ENCODE measurements around the gene PRKG1.

Gene PRKG1

GRCh38 chr10:51617576-51618235 lies 543.4 kb downstream of the PRKG1 start:
- no peak for DNase-seq
- H3K4me3 ChIP-seq (ENCODE audit: low read depth, low read length): no peak overlapping the region
- TF ChIP-seq, protein P1, sequence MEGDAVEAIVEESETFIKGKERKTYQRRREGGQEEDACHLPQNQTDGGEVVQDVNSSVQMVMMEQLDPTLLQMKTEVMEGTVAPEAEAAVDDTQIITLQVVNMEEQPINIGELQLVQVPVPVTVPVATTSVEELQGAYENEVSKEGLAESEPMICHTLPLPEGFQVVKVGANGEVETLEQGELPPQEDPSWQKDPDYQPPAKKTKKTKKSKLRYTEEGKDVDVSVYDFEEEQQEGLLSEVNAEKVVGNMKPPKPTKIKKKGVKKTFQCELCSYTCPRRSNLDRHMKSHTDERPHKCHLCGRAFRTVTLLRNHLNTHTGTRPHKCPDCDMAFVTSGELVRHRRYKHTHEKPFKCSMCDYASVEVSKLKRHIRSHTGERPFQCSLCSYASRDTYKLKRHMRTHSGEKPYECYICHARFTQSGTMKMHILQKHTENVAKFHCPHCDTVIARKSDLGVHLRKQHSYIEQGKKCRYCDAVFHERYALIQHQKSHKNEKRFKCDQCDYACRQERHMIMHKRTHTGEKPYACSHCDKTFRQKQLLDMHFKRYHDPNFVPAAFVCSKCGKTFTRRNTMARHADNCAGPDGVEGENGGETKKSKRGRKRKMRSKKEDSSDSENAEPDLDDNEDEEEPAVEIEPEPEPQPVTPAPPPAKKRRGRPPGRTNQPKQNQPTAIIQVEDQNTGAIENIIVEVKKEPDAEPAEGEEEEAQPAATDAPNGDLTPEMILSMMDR (IDR thresholded peaks at IDR 0.05; ENCODE audit: low read depth, low read length): no peak
- H3K36me3 ChIP-seq: no peaks in the 10 kb centered on the region
- H3K27me3 ChIP-seq (ENCODE audit: insufficient read depth, low read depth, severe bottlenecking): no peaks in the 10 kb centered on the region
- H3K27ac ChIP-seq: no peak overlapping the region
- no peaks in the 10 kb centered on the region for H3K9me3 ChIP-seq (ENCODE audit: severe bottlenecking)

GRCh38 chr10:51619365-51619764 lies 545.1 kb downstream of the PRKG1 start:
- Histone ChIP-seq H3K36me3 (no peaks in the 10 kb centered on the region), H3K4me3 (ENCODE audit: low read depth, low read length) (no peak overlapping the region), H3K27me3 (ENCODE audit: insufficient read depth, low read depth, severe bottlenecking) (no peaks in the 10 kb centered on the region), H3K9me3 (ENCODE audit: severe bottlenecking) (no peaks in the 10 kb centered on the region), H3K27ac (no peak overlapping the region)
- DNase-seq: no peak
- TF ChIP-seq, protein P1 (IDR thresholded peaks at IDR 0.05; ENCODE audit: low read depth, low read length): no peak

- TF ChIP-seq, protein P1 (IDR thresholded peaks at IDR 0.05; ENCODE audit: low read depth, low read length): no peak
- no peak for DNase-seq
- no peaks in the 10 kb centered on the region for H3K36me3 ChIP-seq
- no peak overlapping the region for H3K4me3 ChIP-seq (ENCODE audit: low read depth, low read length)
- H3K9me3 ChIP-seq (ENCODE audit: severe bottlenecking): no peaks in the 10 kb centered on the region
- no peak overlapping the region for H3K27ac ChIP-seq
- H3K27me3 ChIP-seq (ENCODE audit: insufficient read depth, low read depth, severe bottlenecking): no peaks in the 10 kb centered on the region
Measured at GRCh38 chr10:51620131-51620530, 545.8 kb downstream of the PRKG1 start.

DNA sequence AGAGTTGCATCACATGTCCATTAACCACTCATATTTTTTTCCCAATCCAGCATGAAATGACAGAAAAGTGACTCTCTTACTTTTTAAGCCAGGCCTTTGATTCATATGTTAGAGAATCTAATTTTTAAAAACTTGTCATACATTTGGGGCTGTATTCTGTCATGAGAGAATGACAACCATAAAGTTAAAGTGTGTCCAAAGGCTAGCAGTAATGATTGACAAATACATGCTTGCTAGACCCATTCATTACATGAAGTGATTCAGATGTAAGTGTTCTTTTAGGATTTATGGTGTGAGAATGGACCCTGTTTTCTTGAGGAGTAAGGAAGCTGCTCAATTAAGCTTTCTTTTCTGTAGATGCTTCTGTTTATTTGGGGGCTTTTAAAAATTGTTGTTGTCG lies 549.7 kb downstream of the PRKG1 start:
- Histone ChIP-seq H3K36me3 (no peaks in the 10 kb centered on the region), H3K4me3 (ENCODE audit: low read depth, low read length) (no peak overlapping the region), H3K27ac (no peak overlapping the region), H3K27me3 (ENCODE audit: insufficient read depth, low read depth, severe bottlenecking) (no peaks in the 10 kb centered on the region), H3K9me3 (ENCODE audit: severe bottlenecking) (no peaks in the 10 kb centered on the region)
- TF ChIP-seq, protein P1 (IDR thresholded peaks at IDR 0.05; ENCODE audit: low read depth, low read length): no peak
- no peak for DNase-seq

GRCh38 chr10:51629934-51630639 lies 555.8 kb downstream of the PRKG1 start:
- TF ChIP-seq, protein P1 (IDR thresholded peaks at IDR 0.05; ENCODE audit: low read depth, low read length): no peak
- Histone ChIP-seq H3K27me3 (ENCODE audit: insufficient read depth, low read depth, severe bottlenecking) (no peaks in the 10 kb centered on the region), H3K9me3 (ENCODE audit: severe bottlenecking) (no peaks in the 10 kb centered on the region), H3K27ac (no peak overlapping the region), H3K36me3 (no peaks in the 10 kb centered on the region), H3K4me3 (ENCODE audit: low read depth, low read length) (no peak overlapping the region)
- DNase-seq: no peak

All from WERI-Rb-1 (cell line).